ENCODE data around the gene CXCL13.

DNA sequence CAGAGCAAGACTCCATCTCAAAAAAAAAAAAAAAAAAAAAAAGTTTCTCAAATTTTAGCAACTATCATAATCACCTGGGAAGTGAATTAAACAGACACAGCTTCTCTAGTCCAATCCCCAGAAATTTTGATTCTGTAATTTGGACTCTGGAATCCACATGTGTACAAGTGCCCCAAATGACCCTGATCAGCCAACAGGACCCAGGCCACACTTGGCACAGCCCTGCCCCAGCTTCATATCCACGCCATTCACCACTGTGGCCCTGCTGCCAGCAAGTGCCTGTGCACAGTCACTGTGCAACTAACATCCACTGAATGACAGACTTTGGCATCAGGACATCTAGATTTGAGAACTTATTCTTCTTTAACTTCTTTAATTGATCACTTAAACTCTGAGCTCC lies 14.1 kb upstream of the CXCL13 start:
- TF ChIP-seq EZH2phosphoT487 (IDR thresholded peaks at IDR 0.05; ENCODE audit: insufficient read depth, low read depth) = no peak
- TF ChIP-seq EZH2 (IDR thresholded peaks at IDR 0.05; ENCODE audit: insufficient read depth, poor library complexity, severe bottlenecking) = no peak
